Esophagus squamous epithelium (tissue), 5 donors: Measurements from ENCODE around the gene ST3GAL4. TPM values are rescaled to one million over a fixed set of nuclear protein-coding genes. Genes with fewer than 3 reads are reported as not detected.
"Not testable (repeated sequence)": the region's sequence is repeated elsewhere in the genome, so short reads cannot be mapped to it uniquely, and the experiment has no call there.

Experiments
- DNase-seq: peaks from one replicate; lab custom pipeline; 2025; lab: John Stamatoyannopoulos, UW
- H3K27ac ChIP-seq, 4 donors: fragments of 200-600 bp; sonication (generic); one replicate each; pipeline ENCODE4 v1.5.1; 2016 to 2019; ENCODE audit warnings: mild to moderate bottlenecking in 1 of 4
- H3K27me3 ChIP-seq, 4 donors: fragments of 200-600 bp; sonication (generic); 1 replicate in 3 of 4; 2 replicates in 1 of 4; pipeline versions ENCODE4 v1.5.1 to v1.6.0; 2017 to 2021; ENCODE audit warnings: antibody characterized with exemption in 1 of 4
- H3K36me3 ChIP-seq, 3 donors: fragments of 200-600 bp; sonication (generic); one replicate each; pipeline ENCODE4 v1.5.1; 2016 to 2019
- H3K4me1 ChIP-seq, 3 donors: fragments of 200-600 bp; sonication (generic); one replicate each; pipeline ENCODE4 v1.5.1; 2017 to 2019
- H3K4me3 ChIP-seq, 4 donors: fragments of 200-600 bp; sonication (generic); 1 replicate in 3 of 4; 2 replicates in 1 of 4; pipeline ENCODE4 v1.5.1; 2016 to 2019; ENCODE audit warnings: mild to moderate bottlenecking in 2 of 4, moderate library complexity in 1 of 4
- H3K9me3 ChIP-seq, 3 donors: fragments of 200-600 bp; sonication (generic); one replicate each; pipeline ENCODE4 v1.5.1; 2016 to 2019
- POLR2A ChIP-seq, 4 donors: fragments of 450-650 bp; IDR thresholded peaks; one replicate each; pipeline ENCODE4 v1.6.1; 2017; ENCODE audit warnings: antibody characterized with exemption in 4 of 4, mild to moderate bottlenecking in 4 of 4, moderate library complexity in 3 of 4
- WGBS, 2 donors: methylation state at CpG; one replicate each; pipeline ENCODE4 v1.1.5; 2018; 5-methylcytosine and 5-hydroxymethylcytosine counted together
- intact Hi-C: fragments of 100-400 bp; cut with DNase I; formaldehyde crosslinking; loops from one replicate; pipeline ENCODE4 v1.15.0; 2022
- total RNA-seq, 4 donors: library from RNA; depleted of rRNA; stranded (reverse); fragments of >200 nt; gene quantifications; one replicate each; pipeline ENCODE4 v1.1.0, GENCODE V29; 2016
- TF ChIP-seq, protein P1 (sequence below), 6 experiments: fragments of 450-650 bp in 4 of 6; fragments of 200-600 bp in 2 of 6; sonication (generic) in 2 of 6; IDR thresholded peaks; one replicate each; pipeline ENCODE4 v1.5.1; 2016 to 2019; ENCODE audit warnings: antibody characterized with exemption in 6 of 6, mild to moderate bottlenecking in 4 of 6, moderate library complexity in 4 of 6
- donor health status: DM: yes; HTN: yes; CAD: no.

ST3GAL4 gene
- total RNA-seq, 4 donors from 2014 or later = 31.0 to 110 (median 51.2) TPM

DNA sequence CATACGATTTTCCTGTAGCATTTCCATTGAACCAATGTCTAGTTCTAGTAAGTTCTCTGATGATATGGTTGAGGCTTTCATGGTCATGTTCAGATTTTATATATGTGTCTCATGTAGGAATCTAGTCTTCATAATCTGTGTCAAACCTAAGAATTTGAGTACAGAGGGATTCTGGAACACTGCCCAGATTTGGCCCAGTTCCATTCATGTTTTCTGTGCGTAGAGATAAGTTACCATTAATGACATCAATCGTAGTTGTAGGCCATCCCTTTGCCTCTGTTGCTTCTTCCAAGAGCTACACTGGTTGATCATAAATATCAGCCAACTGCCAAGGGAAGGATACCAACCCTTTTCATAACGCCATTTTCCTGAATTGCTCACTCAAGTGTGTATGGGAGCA is 23.3 kb downstream of the ST3GAL4 start:
- intact Hi-C loops = no loop called here
- WGBS, 2 donors = 65 to 85% methylated on average over 4 of the region's 4 CpGs
- H3K36me3 ChIP-seq = no peaks in the 10 kb centered on the region
- TF ChIP-seq, protein P1, sequence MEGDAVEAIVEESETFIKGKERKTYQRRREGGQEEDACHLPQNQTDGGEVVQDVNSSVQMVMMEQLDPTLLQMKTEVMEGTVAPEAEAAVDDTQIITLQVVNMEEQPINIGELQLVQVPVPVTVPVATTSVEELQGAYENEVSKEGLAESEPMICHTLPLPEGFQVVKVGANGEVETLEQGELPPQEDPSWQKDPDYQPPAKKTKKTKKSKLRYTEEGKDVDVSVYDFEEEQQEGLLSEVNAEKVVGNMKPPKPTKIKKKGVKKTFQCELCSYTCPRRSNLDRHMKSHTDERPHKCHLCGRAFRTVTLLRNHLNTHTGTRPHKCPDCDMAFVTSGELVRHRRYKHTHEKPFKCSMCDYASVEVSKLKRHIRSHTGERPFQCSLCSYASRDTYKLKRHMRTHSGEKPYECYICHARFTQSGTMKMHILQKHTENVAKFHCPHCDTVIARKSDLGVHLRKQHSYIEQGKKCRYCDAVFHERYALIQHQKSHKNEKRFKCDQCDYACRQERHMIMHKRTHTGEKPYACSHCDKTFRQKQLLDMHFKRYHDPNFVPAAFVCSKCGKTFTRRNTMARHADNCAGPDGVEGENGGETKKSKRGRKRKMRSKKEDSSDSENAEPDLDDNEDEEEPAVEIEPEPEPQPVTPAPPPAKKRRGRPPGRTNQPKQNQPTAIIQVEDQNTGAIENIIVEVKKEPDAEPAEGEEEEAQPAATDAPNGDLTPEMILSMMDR (IDR thresholded peaks at IDR 0.05) = no peak
- TF ChIP-seq POLR2A (IDR thresholded peaks at IDR 0.05) = no peak
- no peak for DNase-seq
- H3K9me3 ChIP-seq = no peaks in the 10 kb centered on the region
- H3K27ac ChIP-seq = no peak overlapping the region
- no peak overlapping the region for H3K4me3 ChIP-seq
- peaks cover 10 to 32% (median 12%) of the 10 kb centered on the region in 3 donors for H3K4me1 ChIP-seq
- no peaks in the 10 kb centered on the region for H3K27me3 ChIP-seq

DNA sequence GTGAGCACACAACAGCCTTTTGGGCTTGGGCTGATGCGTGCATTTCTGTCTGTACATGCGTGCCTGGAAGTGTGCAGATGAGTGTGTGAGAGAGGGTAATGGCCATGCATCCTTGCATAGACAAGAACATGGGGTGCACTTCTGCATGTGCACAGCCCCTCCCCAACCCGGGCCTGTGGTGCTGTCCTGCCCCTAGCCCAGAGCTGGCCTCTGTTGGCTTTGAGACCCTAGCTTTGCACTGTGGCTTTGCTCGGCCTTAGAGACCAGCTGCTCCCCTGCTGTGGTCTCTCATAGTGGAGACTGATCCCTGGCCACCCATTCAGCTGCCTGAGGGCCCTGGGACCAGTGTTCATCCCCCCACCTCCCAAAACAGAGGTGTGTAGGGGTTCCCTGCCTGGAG is 25.4 kb downstream of the ST3GAL4 start:
- no peaks in the 10 kb centered on the region for H3K27me3 ChIP-seq
- TF ChIP-seq POLR2A (IDR thresholded peaks at IDR 0.05) = no peak
- TF ChIP-seq, protein P1 (IDR thresholded peaks at IDR 0.05) = no peak
- H3K9me3 ChIP-seq = no peaks in the 10 kb centered on the region
- DNase-seq = no peak
- H3K4me1 ChIP-seq = peaks cover 12 to 40% (median 16%) of the 10 kb centered on the region in 3 donors
- 88 to 100% methylated on average over 1 to 4 of the region's 4 CpGs for WGBS, 2 donors
- intact Hi-C loops = no loop called here
- no peaks in the 10 kb centered on the region for H3K36me3 ChIP-seq
- H3K4me3 ChIP-seq = no peak overlapping the region
- H3K27ac ChIP-seq = no peak overlapping the region

DNA sequence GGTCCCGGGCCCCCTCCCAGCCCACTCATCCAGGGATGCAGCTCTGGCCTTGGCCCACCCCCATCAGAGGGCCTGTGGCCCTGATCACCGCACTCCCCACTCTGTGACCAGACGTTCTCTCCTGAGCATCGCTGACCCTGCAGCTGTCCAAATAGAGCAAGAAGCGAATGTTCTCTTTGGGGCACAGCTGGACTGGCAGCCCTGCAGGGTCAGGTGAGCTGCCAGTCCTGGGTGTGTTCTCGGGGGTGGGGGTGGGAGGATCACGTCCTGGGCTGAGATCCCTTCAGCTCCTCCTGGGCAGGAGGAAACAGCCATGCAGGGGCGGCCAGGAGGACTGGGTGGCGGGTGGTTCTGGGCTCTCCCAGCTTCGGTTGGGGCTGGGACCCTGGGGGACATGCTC is 26.5 kb downstream of the ST3GAL4 start:
- H3K9me3 ChIP-seq, intact Hi-C loops, H3K27ac ChIP-seq, H3K4me3 ChIP-seq, H3K36me3 ChIP-seq, DNase-seq, H3K27me3 ChIP-seq: not testable (repeated sequence)
- H3K4me1 ChIP-seq = peaks cover 23 to 43% (median 27%) of the 10 kb centered on the region in 3 donors
- 91% methylated on average over 4 of the region's 10 CpGs; no CpG with 5 or more reads in 1 of the 2 donors for WGBS, 2 donors

DNA sequence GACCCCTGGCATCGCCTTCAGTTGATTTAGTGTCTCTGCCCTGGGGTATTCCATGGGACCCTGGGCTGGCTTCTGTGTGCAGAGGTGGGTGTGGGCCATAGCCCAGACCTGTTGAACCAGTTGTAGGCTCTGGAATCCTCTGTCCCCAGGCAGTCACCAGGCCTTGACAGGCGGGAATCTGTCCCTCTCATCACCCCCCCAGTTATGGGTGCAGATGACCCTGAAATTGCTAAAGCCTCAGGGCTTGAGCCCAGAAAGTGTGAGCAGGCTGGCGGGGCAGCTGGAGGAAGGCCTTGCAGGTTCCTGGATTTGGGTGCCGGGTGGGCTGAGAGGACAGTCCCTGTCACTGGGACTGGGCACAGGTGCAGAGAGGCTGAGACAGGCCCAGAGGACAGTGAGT is 27.2 kb downstream of the ST3GAL4 start:
- intact Hi-C loops, H3K9me3 ChIP-seq, H3K27me3 ChIP-seq, H3K4me3 ChIP-seq, H3K36me3 ChIP-seq, DNase-seq: not testable (repeated sequence)
- Histone ChIP-seq H3K27ac (peak overlapping the region; percentile 14 to 62 (median 28)), H3K4me1 (peaks cover 27 to 50% (median 29%) of the 10 kb centered on the region in 3 donors)
- WGBS, 2 donors = no CpG with 5 or more reads among the region's 4 CpGs

DNA sequence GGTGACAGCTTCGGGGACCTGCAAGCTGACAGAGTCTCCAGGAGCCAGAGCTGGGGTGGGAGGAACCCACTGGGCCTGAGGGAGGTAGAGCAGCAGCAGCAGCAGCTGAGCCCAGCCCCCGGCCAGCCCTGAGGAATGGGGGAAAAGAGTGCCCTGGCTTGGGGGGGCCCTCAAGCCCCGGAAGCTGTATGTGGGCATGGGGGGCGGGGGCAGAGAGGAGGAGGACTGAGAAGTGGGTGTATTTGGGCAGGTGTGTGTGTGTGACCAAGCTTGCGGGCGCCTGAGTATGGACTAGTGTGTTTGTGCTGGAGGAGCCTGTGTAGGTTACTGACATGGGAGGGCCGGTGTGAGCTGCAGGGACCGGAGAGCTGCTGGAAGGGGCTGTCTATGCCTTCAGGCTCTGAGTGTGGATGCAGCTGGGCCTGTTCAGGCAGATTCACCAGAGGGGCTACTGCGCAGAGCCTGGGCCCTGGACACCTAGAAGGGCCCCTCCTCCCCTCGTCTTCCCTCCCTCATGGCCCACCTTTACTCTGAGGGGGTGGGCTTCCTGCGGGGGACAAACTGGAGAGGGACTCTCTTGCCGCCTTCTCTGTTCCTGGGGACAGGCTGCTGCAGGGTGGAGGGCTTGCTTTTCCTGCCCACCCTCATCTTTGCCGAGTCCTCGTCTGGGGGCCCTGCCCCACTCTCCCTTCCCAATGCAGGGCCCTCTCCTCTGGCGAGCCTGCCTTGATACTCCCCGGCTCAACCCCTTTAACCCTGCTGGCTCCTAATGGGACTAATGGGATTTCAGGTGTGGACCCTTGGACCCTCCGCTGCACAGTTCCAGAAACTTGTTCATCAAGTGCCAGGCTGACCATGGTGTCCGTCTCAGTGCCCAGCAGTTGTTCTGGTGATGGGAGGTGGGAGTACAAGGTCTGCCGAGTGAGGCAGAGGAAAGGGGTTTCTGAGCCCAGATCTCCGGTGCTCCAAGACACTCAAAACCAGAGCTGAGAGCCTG is 28.2 kb downstream of the ST3GAL4 start:
- H3K27me3 ChIP-seq = no peaks in the 10 kb centered on the region
- TF ChIP-seq, protein P1 (IDR thresholded peaks at IDR 0.05) = no peak
- no peak for TF ChIP-seq POLR2A (IDR thresholded peaks at IDR 0.05)
- intact Hi-C loops = no loop called here
- no peaks in the 10 kb centered on the region for H3K9me3 ChIP-seq
- H3K27ac ChIP-seq = peak overlapping the region in 3 of 4 donors; percentile 23 to 62 (median 31)
- peaks cover 27 to 57% (median 35%) of the 10 kb centered on the region in 3 donors for H3K4me1 ChIP-seq
- H3K4me3 ChIP-seq = no peak overlapping the region
- 75 to 96% methylated on average over 8 to 9 of the region's 20 CpGs for WGBS, 2 donors
- no peaks in the 10 kb centered on the region for H3K36me3 ChIP-seq
- DNase-seq = no peak

DNA sequence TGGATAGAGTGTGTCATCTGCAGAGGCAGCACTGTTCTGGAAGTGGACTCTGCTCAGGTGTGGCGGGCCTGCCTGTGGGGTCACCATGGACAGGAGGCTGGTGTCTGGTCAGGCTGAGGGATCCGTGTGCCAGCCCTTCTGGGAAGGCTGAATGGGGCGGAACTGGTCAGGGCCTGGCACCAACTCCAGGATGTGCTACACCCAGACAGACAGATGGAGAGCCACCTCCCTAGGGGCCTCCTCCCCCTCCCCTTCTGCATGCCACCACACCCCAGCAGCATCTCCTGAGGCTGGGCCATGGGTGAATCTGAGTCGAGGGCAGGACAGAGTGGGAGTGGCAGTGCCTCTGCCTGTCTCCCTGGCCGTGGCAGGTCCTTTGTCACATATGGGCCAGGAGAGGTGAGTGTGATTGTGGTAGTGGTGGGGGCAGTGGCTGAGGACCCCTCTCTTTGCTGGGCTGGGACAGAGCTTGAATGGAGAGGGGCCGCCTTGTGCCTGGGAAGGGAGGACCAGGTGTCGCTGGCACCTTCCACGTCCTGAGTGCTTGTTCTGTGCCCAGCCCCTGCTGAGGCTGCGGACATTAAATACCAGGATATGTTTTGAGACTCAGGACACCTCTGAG is 29.1 kb downstream of the ST3GAL4 start:
- Histone ChIP-seq H3K4me1 (peaks cover 27 to 57% (median 35%) of the 10 kb centered on the region in 3 donors), H3K27ac (peak overlapping the region in 3 of 4 donors; percentile 1 to 62 (median 23)), H3K9me3 (no peaks in the 10 kb centered on the region), H3K36me3 (no peaks in the 10 kb centered on the region), H3K4me3 (no peak overlapping the region), H3K27me3 (no peaks in the 10 kb centered on the region)
- WGBS, 2 donors = 91% methylated on average over 4 of the region's 9 CpGs; no CpG with 5 or more reads in 1 of the 2 donors
- DNase-seq = no peak
- TF ChIP-seq, protein P1 (IDR thresholded peaks at IDR 0.05) = no peak
- TF ChIP-seq POLR2A (IDR thresholded peaks at IDR 0.05) = no peak
- intact Hi-C loops = no loop called here
